SK-N-SH treated with all-trans-retinoic acid at 6 μM for 48 hours (cell line): Measurements from ENCODE around the gene CFAP61.
"Not testable (repeated sequence)": the region's sequence is repeated elsewhere in the genome, so short reads cannot be mapped to it uniquely, and the experiment has no call there.

Source experiments
- ATAC-seq: fragments of 200-7000 bp; cut with Tn5 transposase; 3 replicates; pipeline ENCODE4 v1.9.1; 2020; ENCODE audit warnings: mild to moderate bottlenecking, moderate library complexity
- ARNTL ChIP-seq: fragments of 450-650 bp; formaldehyde crosslinking; IDR thresholded peaks from 2 replicates; pipeline ENCODE4 v1.5.0; 2020; ENCODE audit warnings: low read depth, mild to moderate bottlenecking, moderate library complexity, borderline replicate concordance
- BACH2 ChIP-seq: fragments of 250-450 bp; sonication (Bioruptor Pico); IDR thresholded peaks from 2 replicates; pipeline ENCODE4 v1.9.0; 2021; ENCODE audit warnings: mild to moderate bottlenecking, borderline replicate concordance
- CREB5 ChIP-seq: fragments of 250-450 bp; sonication (Bioruptor Pico); IDR thresholded peaks from 2 replicates; pipeline ENCODE4 v1.5.1; 2020; ENCODE audit warnings: low read depth, mild to moderate bottlenecking, moderate library complexity
- CSDC2 ChIP-seq: fragments of 250-450 bp; sonication (Bioruptor Pico); IDR thresholded peaks from 2 replicates; pipeline ENCODE4 v1.5.0; 2020; ENCODE audit warnings: mild to moderate bottlenecking, moderate library complexity
- CSRNP3 ChIP-seq: fragments of 250-450 bp; sonication (Bioruptor Pico); IDR thresholded peaks from 2 replicates; pipeline ENCODE4 v1.5.1; 2021; ENCODE audit warnings: mild to moderate bottlenecking, moderate library complexity
- ESRRG ChIP-seq: fragments of 250-450 bp; sonication (Bioruptor Pico); IDR thresholded peaks from 2 replicates; pipeline ENCODE4 v1.6.1; 2021; ENCODE audit warnings: mild to moderate bottlenecking
- GLIS3 ChIP-seq: fragments of 250-450 bp; sonication (Bioruptor Pico); IDR thresholded peaks from 2 replicates; pipeline ENCODE4 v1.5.0; 2020; ENCODE audit warnings: mild to moderate bottlenecking, moderate library complexity
- ISL1 ChIP-seq: fragments of 250-450 bp; sonication (Bioruptor Pico); IDR thresholded peaks from 2 replicates; pipeline ENCODE4 v2.1.2; 2022; ENCODE audit warnings: mild to moderate bottlenecking, moderate library complexity
- OSR1 ChIP-seq: fragments of 250-450 bp; sonication (Bioruptor Pico); IDR thresholded peaks from 2 replicates; pipeline ENCODE4 v1.8.0; 2022; ENCODE audit warnings: moderate library complexity, mild to moderate bottlenecking, inconsistent platforms
- PATZ1 ChIP-seq: fragments of 250-450 bp; sonication (Bioruptor Pico); IDR thresholded peaks from 2 replicates; pipeline ENCODE4 v1.8.0; 2020; ENCODE audit warnings: mild to moderate bottlenecking, moderate library complexity, borderline replicate concordance
- POU6F1 ChIP-seq: fragments of 250-450 bp; sonication (Bioruptor Pico); IDR thresholded peaks from 2 replicates; pipeline ENCODE4 v1.8.0; 2021; ENCODE audit warnings: low read depth, mild to moderate bottlenecking, moderate library complexity, borderline replicate concordance
- PPARA ChIP-seq: fragments of 250-450 bp; sonication (Bioruptor Pico); IDR thresholded peaks from 2 replicates; pipeline ENCODE4 v1.5.0; 2020; ENCODE audit warnings: mild to moderate bottlenecking, borderline replicate concordance
- RARB ChIP-seq: fragments of 250-450 bp; sonication (Bioruptor Pico); IDR thresholded peaks from 2 replicates; pipeline ENCODE4 v1.8.0; 2021; ENCODE audit warnings: mild to moderate bottlenecking, moderate library complexity
- SNAI2 ChIP-seq: fragments of 250-450 bp; sonication (Bioruptor Pico); IDR thresholded peaks from 2 replicates; pipeline ENCODE4 v1.5.0; 2020; ENCODE audit warnings: mild to moderate bottlenecking, moderate library complexity
- TCF4 ChIP-seq: fragments of 250-450 bp; sonication (Bioruptor Pico); IDR thresholded peaks from 2 replicates; pipeline ENCODE4 v1.8.0; 2021; ENCODE audit warnings: mild to moderate bottlenecking, moderate library complexity, borderline replicate concordance
- TOX ChIP-seq: fragments of 250-450 bp; sonication (Bioruptor Pico); IDR thresholded peaks from 2 replicates; pipeline ENCODE4 v1.8.0; 2021; ENCODE audit warnings: mild to moderate bottlenecking, moderate library complexity, borderline replicate concordance
- TSHZ2 ChIP-seq: fragments of 250-450 bp; sonication (Bioruptor Pico); IDR thresholded peaks from 2 replicates; pipeline ENCODE4 v1.5.0; 2020; ENCODE audit warnings: mild to moderate bottlenecking, moderate library complexity
- ZC3H10 ChIP-seq: fragments of 250-450 bp; sonication (Bioruptor Pico); IDR thresholded peaks from 2 replicates; pipeline ENCODE4 v1.5.1; 2021; ENCODE audit warnings: mild to moderate bottlenecking, moderate library complexity
- ZFP30 ChIP-seq: fragments of 450-650 bp; formaldehyde crosslinking; IDR thresholded peaks from 2 replicates; pipeline ENCODE4 v1.5.0; 2022; ENCODE audit warnings: mild to moderate bottlenecking, moderate library complexity
- ZNF565 ChIP-seq: fragments of 450-650 bp; formaldehyde crosslinking; conservative IDR thresholded peaks from 2 replicates; pipeline ENCODE4 v1.5.0; 2020; ENCODE audit warnings: low read depth, mild to moderate bottlenecking, moderate library complexity
- ZNF70 ChIP-seq: fragments of 450-650 bp; formaldehyde crosslinking; IDR thresholded peaks from 2 replicates; pipeline ENCODE4 v1.5.0; 2020; ENCODE audit warnings: mild to moderate bottlenecking, moderate library complexity
- ZNF8 ChIP-seq: fragments of 450-650 bp; formaldehyde crosslinking; IDR thresholded peaks from 2 replicates; pipeline ENCODE4 v1.5.0; 2020; ENCODE audit warnings: mild to moderate bottlenecking, moderate library complexity

The CFAP61 gene

GRCh38 chr20:20102163-20102562 is 49.8 kb downstream of the CFAP61 start:
- no peak for ATAC-seq

GRCh38 chr20:20102716-20103258 is 50.5 kb downstream of the CFAP61 start:
- ATAC-seq, result no peak
- TF ChIP-seq TOX (CRISPR knock-in tag) (no peak), SNAI2 (no peak), PATZ1 (no peak), ZNF70 (CRISPR knock-in tag) (no peak), ZNF565 (CRISPR knock-in tag) (no peak)

More at GRCh38 chr20:20102163-20102562, 49.8 kb downstream of the CFAP61 start:
- TF ChIP-seq ESRRG (no peak), ISL1 (CRISPR knock-in tag) (no peak), ZNF70 (CRISPR knock-in tag) (no peak), PATZ1 (no peak), GLIS3 (no peak), RARB (no peak), ZFP30 (CRISPR knock-in tag) (no peak), ARNTL (CRISPR knock-in tag) (no peak), OSR1 (no peak), TOX (CRISPR knock-in tag) (no peak), PPARA (CRISPR knock-in tag) (no peak), TCF4 (CRISPR knock-in tag) (no peak), SNAI2 (no peak), ZNF565 (CRISPR knock-in tag) (no peak), ZNF8 (CRISPR knock-in tag) (no peak)

GRCh38 chr20:20103486-20103885 is 51.2 kb downstream of the CFAP61 start:
- ATAC-seq, result no peak
- TF ChIP-seq ZC3H10 (CRISPR knock-in tag), result no peak
- TF ChIP-seq ZNF565 (CRISPR knock-in tag), result no peak
- no peak for TF ChIP-seq ZNF70 (CRISPR knock-in tag)
- TF ChIP-seq GLIS3, result no peak
- TF ChIP-seq ESRRG, result no peak
- TF ChIP-seq TOX (CRISPR knock-in tag), result no peak
- no peak for TF ChIP-seq CSDC2 (CRISPR knock-in tag)
- no peak for TF ChIP-seq TSHZ2 (CRISPR knock-in tag)

- not testable (repeated sequence) for ATAC-seq
These were observed 70.9 kb downstream of the CFAP61 start for GRCh38 chr20:20123187-20123586.

- no peak for ATAC-seq
These were observed 78.1 kb downstream of the CFAP61 start for GRCh38 chr20:20130399-20130798.

More at GRCh38 chr20:20130399-20130798, 78.1 kb downstream of the CFAP61 start:
- TF ChIP-seq BACH2 (CRISPR knock-in tag) (no peak), ISL1 (CRISPR knock-in tag) (no peak), TOX (CRISPR knock-in tag) (no peak), ZNF70 (CRISPR knock-in tag) (no peak), CSRNP3 (CRISPR knock-in tag) (no peak), ARNTL (CRISPR knock-in tag) (no peak), ESRRG (no peak), CSDC2 (CRISPR knock-in tag) (no peak), TCF4 (CRISPR knock-in tag) (no peak), POU6F1 (no peak), SNAI2 (no peak), ZNF8 (CRISPR knock-in tag) (no peak), RARB (no peak), ZC3H10 (CRISPR knock-in tag) (no peak), OSR1 (no peak), CREB5 (CRISPR knock-in tag) (no peak)
